HG02763 (cell line): ENCODE data around the gene FRRS1L.

Source experiments
- ATAC-seq: cut with Tn5 transposase; IDR thresholded peaks from one replicate; pipeline ENCODE4 v1.9.1; 2021; ENCODE audit warnings: mild to moderate bottlenecking, moderate library complexity; ENCODE audit not compliant: unreplicated experiment

The FRRS1L gene

GRCh38 chr9:109109967-109110328 is 57.1 kb downstream of the FRRS1L start:
- ATAC-seq, result no peak

GRCh38 chr9:109108318-109108717 is 58.7 kb downstream of the FRRS1L start:
- ATAC-seq, result no peak

- ATAC-seq, result no peak
Measured at GRCh38 chr9:109107402-109108240, 59.4 kb downstream of the FRRS1L start.

- peak; percentile 62 for ATAC-seq
Measured at GRCh38 chr9:109101810-109102209, 65.2 kb downstream of the FRRS1L start.

GRCh38 chr9:109101202-109101595 is 65.8 kb downstream of the FRRS1L start:
- ATAC-seq, result no peak

- no peak for ATAC-seq
Measured at GRCh38 chr9:109100543-109101201, 66.4 kb downstream of the FRRS1L start.

- ATAC-seq, result no peak
Measured at GRCh38 chr9:109098960-109099308, 68.1 kb downstream of the FRRS1L start.

- ATAC-seq, result no peak
Measured at GRCh38 chr9:109098171-109098959, 68.7 kb downstream of the FRRS1L start.

- ATAC-seq, result no peak
Measured at GRCh38 chr9:109097146-109097545, 69.9 kb downstream of the FRRS1L start.

- no peak for ATAC-seq
Measured at GRCh38 chr9:109095321-109095720, 71.7 kb downstream of the FRRS1L start.

GRCh38 chr9:109094268-109094667 is 72.8 kb downstream of the FRRS1L start:
- no peak for ATAC-seq

GRCh38 chr9:109092587-109092986 is 74.5 kb downstream of the FRRS1L start:
- ATAC-seq, result no peak

GRCh38 chr9:109092051-109092580 is 74.9 kb downstream of the FRRS1L start:
- ATAC-seq, result no peak

GRCh38 chr9:109088221-109088620 is 78.8 kb downstream of the FRRS1L start:
- no peak for ATAC-seq

- ATAC-seq, result no peak
Measured at GRCh38 chr9:109087795-109088194, 79.3 kb downstream of the FRRS1L start.

- peak; percentile 82 for ATAC-seq
Measured at GRCh38 chr9:109086221-109086620, 80.8 kb downstream of the FRRS1L start.

GRCh38 chr9:109085510-109085909 is 81.5 kb downstream of the FRRS1L start:
- ATAC-seq, result no peak

GRCh38 chr9:109083813-109084405 is 83.1 kb downstream of the FRRS1L start:
- ATAC-seq, result no peak

GRCh38 chr9:109083141-109083540 is 83.9 kb downstream of the FRRS1L start:
- ATAC-seq, result no peak

- ATAC-seq, result no peak
Measured at GRCh38 chr9:109082091-109082620, 84.9 kb downstream of the FRRS1L start.
